Stimulated activated CD8-positive, alpha-beta memory T cell treated with anti-CD3 and anti-CD28 coated beads, Interleukin-7, amount 100 ng/mL, for 1 hour (primary cell): ENCODE data around the gene CYP4F3.
"Not testable (repeated sequence)": the region's sequence is repeated elsewhere in the genome, so short reads cannot be mapped to it uniquely, and the experiment has no call there.

Experiments
- DNase-seq, 2 donors: peaks; one replicate each; pipeline ENCODE4 v3.0.0-alpha.2; 2020; ENCODE audit warnings: low read depth in 2 of 2

CYP4F3 gene

DNA sequence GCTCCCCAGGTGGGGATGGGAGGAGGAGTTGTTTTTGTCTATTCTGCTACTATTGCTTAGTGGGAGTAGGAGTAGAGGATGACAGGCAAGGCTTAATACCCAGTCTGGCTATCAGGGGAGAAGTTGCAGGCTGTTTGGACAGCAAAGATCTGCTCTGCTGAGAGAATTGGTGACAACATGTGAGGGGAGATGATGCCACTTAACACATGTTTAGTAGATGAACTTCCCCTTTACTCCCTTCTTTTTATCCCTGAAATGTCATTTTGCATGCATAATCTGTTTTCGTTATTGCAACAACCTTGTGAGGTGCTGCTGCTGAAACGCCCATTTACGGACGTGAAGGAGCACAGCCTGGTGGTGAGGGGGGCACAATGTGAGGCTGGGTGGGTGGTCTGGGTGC, 29.2 kb downstream of the CYP4F3 start:
- DNase-seq = no peak

DNA sequence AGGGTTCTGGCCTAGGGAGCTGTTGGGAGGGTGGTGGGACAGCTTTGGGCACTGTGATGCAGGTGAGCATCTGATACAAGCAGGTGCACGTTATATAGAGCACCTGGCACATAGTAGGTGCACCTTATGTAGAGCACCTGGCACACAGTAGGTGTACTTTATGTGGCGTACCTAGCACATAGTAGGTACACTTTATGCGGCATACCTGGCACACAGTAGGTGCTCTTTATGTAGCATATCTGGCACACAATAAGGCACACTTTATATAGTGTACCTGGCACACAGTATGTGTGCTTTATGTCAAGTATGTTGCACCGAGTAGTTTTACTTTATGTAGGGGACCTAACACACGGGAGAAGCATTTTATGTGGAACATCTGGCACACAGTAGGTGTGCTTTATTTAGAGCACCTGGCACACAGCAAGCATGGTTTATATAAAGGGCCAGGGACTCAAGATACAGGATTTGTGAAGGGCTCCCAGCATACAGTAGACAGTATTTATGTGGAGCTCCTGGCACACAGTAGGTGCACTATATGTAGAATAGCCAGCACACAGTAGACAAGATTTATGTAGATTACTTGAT, 30.6 kb downstream of the CYP4F3 start:
- no peak for DNase-seq

DNA sequence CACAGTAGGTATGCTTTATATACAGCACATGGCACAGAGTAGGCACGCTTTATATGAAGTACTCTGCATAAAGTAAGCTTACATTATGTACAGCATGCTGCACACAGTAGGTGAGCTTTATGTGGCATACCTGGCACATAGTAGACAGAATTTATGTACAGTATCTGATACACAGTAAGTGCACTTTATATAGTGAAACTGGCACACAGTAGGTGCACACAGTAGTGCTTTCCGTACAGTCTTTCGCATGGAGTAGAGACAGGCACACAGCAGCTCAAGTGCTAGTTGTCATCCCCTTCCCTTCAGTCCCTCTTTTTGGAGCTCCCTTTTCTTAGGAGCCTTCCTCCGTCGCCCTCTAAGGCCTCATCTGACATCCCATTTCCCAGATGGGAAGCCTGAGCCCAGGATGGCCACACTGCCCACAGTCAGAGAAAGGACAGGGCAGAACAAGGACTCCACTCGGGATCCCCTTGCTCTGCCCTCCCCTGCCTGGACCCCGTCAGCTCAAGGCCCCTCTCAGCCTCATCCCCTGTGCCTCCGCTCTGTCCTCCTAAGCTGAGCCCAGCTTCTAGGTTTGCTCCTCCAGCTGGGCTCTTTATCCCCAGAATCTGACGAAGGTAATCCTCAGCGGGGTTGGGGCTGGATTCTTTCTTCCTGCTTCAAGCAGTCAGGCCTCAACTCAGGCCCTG, 31.3 kb downstream of the CYP4F3 start:
- no peak for DNase-seq

DNA sequence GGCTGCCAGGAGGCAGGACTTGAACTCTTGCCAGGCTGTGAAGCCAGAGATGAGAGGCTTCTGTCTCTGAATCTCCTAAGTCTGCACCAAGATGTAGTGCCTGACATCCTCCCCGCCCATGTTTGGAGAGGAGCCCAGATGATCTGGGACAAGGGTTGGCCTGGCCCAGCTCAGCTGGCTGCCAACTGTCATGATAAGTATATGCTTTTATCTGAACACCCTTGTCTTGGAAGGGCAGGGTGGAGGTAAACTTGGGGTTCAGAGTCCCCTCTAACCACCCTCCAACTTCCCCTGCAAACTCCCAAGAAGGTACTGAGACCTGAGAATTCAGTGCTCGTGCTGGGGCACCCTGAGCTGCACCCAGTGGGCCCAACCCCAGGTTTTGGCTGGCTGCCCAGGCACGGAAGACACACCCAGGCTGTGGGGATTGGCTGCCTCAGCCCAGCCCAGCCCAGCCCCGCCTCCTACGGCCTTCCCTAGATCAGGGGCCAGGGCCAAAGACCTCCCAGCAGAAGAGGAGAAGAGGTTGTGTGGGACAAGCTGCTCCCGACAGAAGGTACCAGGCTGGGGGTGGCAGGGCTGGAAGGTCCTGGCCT, 32.0 kb downstream of the CYP4F3 start, which contains the start of gene CYP4F12:
Gene CYP4F12 (plus strand): TSS at position 508 of the 596 bp plus-strand sequence. CDS start 443 bp downstream, outside the sequence.
- no peak for DNase-seq

DNA sequence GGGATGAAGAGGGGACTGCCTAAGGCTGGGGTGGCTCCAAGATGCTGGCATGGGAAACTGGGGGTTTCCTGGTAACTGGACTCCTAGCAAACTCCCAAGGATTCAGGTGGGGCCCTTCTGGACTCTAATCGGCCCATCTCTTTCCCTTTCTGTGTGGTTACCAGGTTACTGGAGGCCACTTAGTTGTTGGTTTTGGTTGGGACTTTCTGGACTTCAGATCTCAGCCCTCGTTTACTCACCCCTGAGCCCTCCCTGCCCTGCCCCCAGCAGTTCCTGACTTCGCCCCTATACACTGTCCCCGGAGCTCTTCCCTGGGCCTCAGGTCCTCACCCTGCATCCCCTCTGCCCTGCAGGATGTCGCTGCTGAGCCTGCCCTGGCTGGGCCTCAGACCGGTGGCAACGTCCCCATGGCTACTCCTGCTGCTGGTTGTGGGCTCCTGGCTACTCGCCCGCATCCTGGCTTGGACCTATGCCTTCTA, 32.5 kb downstream of the CYP4F3 start:
- no peak for DNase-seq

DNA sequence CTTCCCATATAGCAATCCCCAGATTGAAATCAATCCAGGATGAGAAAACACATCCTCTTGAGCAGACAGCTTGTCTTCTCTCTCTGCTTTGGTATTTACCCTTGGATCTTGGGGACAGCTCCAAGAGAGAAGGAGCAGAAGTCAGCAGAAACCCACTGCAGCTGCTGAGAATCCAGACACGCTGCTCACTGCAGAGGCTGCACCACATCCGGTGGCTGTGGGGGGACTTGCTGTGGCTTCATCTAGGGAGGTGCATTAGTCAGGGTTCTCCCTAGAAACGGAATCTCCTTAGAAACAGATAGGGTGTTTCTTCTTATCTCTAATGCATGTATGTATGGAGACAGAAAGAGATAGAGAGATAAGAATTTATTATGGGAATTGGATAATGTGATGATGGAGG, 34.9 kb downstream of the CYP4F3 start:
- no peak for DNase-seq

DNA sequence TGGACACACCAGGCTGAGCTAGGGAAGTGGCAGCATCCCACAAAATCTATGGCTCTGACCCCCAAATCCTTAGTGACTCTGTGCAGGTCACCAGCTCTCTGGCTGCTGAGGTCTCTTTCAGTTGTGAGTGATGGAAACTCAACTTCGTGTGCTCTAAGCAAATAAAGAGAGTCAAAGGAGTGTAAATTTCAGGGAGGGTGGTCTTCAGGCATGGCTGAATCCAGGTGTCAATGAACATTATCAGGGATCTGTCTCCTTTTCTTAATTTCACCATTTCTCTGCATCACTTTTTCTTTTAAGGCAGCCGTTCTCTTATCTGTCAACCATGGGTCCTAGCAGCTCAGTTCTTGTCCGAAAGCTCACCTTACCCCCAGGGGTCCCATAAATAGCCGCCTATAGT, 38.4 kb downstream of the CYP4F3 start:
- DNase-seq = no peak

DNA sequence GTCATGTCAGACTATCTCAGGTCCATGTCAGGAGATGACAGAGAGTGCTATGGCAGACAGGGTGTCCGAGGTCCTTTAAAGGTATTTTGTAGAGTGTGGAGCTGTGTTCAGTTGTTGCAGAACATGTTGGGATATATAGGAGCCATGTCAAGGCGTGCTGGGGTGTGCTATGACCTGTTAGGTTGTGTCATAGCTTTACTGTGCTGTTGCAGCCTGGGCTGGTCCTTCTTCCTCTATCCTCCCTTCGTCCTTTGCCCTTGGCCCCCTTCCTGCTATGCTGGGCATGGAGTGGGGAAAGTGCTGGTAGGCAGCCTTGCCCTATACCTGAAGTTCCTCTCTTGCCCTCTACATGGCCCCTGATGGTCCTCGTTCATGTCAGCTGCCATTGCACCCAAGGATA, 39.2 kb downstream of the CYP4F3 start:
- DNase-seq = not testable (repeated sequence)

DNA sequence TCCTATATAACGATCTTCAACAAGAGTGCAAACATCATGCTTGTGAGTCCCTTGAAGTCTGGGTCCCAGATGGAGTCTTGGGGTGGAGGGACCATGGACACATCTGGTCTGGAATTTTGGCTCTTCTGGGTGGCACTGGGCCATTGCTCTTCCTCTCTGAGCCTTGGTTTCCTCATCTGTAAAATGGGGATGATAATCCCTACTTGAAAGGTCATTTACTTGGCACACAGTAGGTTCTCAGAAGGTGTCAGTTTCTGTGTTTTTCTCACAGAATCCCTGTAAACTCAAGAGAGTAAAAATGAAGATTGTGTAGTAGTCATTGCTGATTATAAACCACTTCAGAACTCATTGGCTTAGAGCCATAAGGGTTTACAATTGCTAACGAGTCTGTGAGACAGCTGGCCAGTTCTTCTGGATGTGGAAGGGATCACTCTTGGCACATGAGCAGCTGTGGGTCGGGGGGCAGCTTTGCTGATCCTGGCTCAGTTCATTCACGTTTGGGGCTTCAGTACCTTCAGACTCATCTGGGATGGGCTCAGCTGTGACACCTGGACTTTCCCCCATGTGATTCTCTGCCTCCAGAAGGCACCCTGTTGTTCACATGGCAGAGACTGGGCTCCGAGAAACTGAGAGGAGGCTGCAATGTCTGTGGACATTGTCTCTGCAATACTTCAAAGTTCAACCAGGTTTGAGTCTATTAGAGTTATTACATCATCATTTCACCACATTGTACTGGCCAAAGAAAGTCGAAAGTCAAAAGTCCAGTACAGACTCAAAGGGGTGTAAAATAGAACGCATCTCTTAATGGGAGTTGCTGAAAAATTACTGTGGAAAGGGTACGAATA, 40.0 kb downstream of the CYP4F3 start:
- no peak for DNase-seq

DNA sequence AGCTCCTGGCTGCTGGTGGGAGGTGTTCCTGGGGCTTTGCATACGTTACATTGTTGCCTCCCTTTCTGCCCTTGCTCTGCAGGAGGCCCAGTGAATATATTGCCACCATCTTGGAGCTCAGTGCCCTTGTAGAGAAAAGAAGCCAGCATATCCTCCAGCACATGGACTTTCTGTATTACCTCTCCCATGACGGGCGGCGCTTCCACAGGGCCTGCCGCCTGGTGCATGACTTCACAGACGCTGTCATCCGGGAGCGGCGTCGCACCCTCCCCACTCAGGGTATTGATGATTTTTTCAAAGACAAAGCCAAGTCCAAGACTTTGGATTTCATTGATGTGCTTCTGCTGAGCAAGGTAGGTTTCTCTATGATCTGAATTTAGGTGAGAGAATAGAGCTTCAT, 42.7 kb downstream of the CYP4F3 start:
- no peak for DNase-seq

DNA sequence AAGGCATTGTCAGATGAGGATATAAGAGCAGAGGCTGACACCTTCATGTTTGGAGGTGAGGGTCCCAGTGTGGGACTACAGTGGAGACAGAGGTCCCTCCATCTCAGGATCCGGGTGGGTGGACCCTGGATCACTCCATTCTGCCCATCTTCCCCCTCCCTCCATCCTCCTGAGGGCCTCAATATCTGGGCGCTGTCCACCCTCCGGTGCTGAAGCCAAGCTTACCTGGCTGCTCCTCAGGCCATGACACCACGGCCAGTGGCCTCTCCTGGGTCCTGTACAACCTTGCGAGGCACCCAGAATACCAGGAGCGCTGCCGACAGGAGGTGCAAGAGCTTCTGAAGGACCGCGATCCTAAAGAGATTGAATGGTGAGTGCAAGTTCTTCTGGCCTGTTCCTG, 44.1 kb downstream of the CYP4F3 start:
- DNase-seq = no peak

DNA sequence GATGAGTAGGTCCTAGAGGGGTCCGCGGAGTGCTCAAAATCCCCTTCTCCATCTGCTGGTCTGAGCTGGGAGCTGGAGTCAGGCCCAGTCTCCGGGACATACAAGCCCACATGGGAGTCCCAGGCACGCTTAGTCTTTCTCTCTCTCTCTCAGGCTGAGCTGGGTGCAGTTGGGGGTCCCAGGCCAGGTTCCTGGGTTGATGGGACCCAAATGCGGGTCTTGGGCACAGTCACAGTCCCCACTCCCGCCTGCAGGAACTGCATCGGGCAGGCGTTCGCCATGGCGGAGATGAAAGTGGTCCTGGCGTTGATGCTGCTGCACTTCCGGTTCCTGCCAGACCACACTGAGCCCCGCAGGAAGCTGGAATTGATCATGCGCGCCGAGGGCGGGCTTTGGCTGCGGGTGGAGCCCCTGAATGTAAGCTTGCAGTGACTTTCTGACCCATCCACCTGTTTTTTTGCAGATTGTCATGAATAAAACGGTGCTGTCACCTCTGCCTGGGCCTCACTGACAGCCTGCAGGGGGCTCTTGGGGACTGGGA, 56.0 kb downstream of the CYP4F3 start:
- DNase-seq = no peak

DNA sequence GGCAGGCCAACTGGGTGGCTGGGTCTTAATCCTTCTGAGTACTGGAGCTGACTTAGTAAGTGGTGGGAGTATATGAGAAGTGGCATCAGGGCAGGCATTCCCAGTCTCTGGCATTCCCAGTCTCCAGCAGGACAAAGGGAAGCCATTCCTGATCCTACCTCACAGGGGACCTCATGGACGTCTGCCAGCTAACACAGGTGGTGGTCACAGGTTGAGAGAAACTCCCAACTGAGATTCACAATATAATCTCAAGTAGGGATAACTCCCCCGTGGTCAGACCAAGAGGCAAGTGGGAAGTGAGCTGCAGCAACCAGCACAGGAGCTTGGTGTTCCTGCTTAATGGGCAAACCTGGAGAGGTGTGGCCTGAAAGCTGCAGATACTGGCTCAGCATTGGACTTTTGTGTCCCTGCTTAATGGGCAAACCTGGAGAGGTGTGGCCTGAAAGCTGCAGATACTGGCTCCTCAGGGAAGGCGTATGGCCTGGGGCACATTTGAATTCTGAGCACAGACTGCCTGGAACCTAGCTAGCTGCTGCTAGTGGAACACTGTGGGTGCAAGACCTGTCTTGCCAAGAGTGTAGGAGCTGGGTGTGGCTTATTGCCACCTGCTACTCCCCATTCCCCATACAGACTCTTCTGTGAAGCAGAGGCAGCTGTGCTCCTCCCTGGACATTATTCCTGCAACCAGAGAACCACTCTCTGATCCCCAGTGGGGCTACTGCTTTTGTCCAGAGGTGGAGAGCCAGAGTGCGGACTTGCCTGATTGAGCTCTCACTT, 61.2 kb downstream of the CYP4F3 start:
- no peak for DNase-seq

DNA sequence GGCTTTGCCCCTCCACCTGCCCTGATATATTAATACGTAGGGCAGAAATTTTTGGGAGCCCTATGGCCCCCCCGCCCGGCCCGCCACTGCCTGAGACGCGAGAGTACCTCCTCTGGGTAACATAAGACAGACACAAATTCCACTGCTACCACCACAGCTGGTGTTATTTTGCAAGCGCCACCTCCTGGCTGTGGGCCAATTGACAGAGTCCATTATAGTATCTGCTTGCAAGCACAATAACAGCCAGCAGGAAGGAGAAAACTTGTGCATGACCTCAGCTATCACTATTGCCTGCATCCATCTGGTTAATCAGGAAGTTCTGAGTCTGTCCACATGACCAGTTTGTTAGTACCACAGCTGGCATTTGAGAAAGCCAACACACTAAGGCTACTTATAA, 61.8 kb downstream of the CYP4F3 start:
- no peak for DNase-seq
